Caco-2 (cell line): Measurements from ENCODE around the gene TMEM174. TPM values are rescaled to one million over a fixed set of nuclear protein-coding genes. Genes with fewer than 3 reads are reported as not detected.

ENCODE experiments used
- BruUV-seq: library from RNA; stranded (reverse); fragments of 400-500 nt; replicated peaks from 2 replicates; lab custom pipeline; 2021; lab: Mats Ljungman, UMichigan
- CTCF ChIA-PET: fragments of 300-600 bp; sonication (Branson Sonifier 250); formaldehyde crosslinking; loops from one replicate; lab custom pipeline; 2022; ENCODE audit warnings: antibody characterized with exemption; lab: Charles Lee
- POLR2A ChIA-PET: fragments of 300-600 bp; sonication (Branson Sonifier 250); formaldehyde crosslinking; loops from one replicate; lab custom pipeline; 2022; ENCODE audit warnings: antibody characterized with exemption; lab: Charles Lee
- DNase-seq, 2 experiments: peaks; one replicate each; pipeline versions ENCODE4 v3.0.0 to v3.0.0-alpha.2; 2020 to 2022
- H3K27me3 ChIP-seq: replicated peaks from 2 replicates; pipeline ENCODE4 v1.6.0; 2011; ENCODE audit warnings: low read length; ENCODE audit not compliant: control insufficient read depth, insufficient read depth
- H3K36me3 ChIP-seq: 2 replicates; pipeline ENCODE4 v1.5.1; 2011; ENCODE audit warnings: low read length; ENCODE audit not compliant: control insufficient read depth, insufficient read depth
- H3K4me1 ChIP-seq: fragments of 250-450 bp; sonication (Bioruptor Pico); 2 replicates; pipeline ENCODE4 v1.5.1; 2020; ENCODE audit warnings: mild to moderate bottlenecking
- H3K4me3 ChIP-seq: 2 replicates; pipeline ENCODE4 v1.5.1; 2011; ENCODE audit warnings: low read depth, mild to moderate bottlenecking, control low read depth, low read length
- H3K9me3 ChIP-seq: fragments of 250-450 bp; sonication (Bioruptor Pico); 2 replicates; pipeline ENCODE4 v1.5.1; 2020; ENCODE audit warnings: mild to moderate bottlenecking, moderate library complexity
- H3K27ac Mint-ChIP-seq: one replicate; pipeline ENCODE4 v1.8.0; 2022; ENCODE audit warnings: mixed read lengths; ENCODE audit not compliant: unreplicated experiment
- H3K27me3 Mint-ChIP-seq: one replicate; pipeline ENCODE4 v1.8.0; 2022; ENCODE audit warnings: mixed read lengths; ENCODE audit not compliant: insufficient read depth, unreplicated experiment
- H3K36me3 Mint-ChIP-seq: one replicate; pipeline ENCODE4 v1.8.0; 2022; ENCODE audit warnings: mild to moderate bottlenecking, mixed read lengths; ENCODE audit not compliant: insufficient read depth, unreplicated experiment
- H3K4me1 Mint-ChIP-seq: one replicate; pipeline ENCODE4 v1.8.0; 2022; ENCODE audit warnings: low read depth, mixed read lengths; ENCODE audit not compliant: unreplicated experiment
- H3K4me3 Mint-ChIP-seq: one replicate; pipeline ENCODE4 v1.8.0; 2022; ENCODE audit warnings: mild to moderate bottlenecking, moderate library complexity, mixed read lengths; ENCODE audit not compliant: unreplicated experiment
- H3K9me3 Mint-ChIP-seq: one replicate; pipeline ENCODE4 v1.8.0; 2022; ENCODE audit warnings: mixed read lengths; ENCODE audit not compliant: unreplicated experiment
- intact Hi-C: fragments of 100-400 bp; cut with micrococcal nuclease; formaldehyde crosslinking; loops from one replicate; pipeline ENCODE4 v1.10.0; 2022; ENCODE audit not compliant: unreplicated experiment
- total RNA-seq: library from RNA; stranded (reverse); gene quantifications from 2 replicates; pipeline ENCODE4 v1.2.3, GENCODE V29; 2022
- TF ChIP-seq, protein P1 (sequence below), 2 experiments: fragments of 200-600 bp in 1 of 2; IDR thresholded peaks; 1 replicate in 1 of 2; 2 replicates in 1 of 2; pipeline versions ENCODE4 v1.5.1 to v1.8.0; 2011 to 2022; ENCODE audit warnings: antibody characterized with exemption in 1 of 2, control low read depth in 1 of 2, inconsistent platforms in 1 of 2, low read depth in 1 of 2, low read length in 1 of 2, mild to moderate bottlenecking in 1 of 2, moderate library complexity in 1 of 2; ENCODE audit not compliant: insufficient read depth in 1 of 2, severe bottlenecking in 1 of 2, unreplicated experiment in 1 of 2

TMEM174 gene
- total RNA-seq, 1 experiment from 2014 or later = not detected

DNA sequence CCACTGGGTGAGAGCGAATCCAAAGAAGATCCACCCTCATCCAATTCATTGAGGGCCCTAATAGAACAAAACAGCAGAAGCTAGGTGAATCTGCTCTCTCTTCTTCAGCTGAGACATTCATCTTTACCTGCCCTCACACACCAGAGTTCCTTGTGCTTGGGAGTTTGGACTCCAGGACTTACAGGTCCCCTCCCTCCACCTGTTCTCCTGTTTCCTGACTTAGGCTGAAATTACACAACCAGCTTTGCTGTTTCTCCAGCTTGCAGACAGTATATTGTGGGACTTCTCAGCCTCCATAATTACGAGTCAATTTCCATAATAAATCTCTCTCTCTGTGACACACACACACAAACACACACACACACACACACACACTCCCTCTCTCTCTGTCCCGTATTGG is 33.5 kb upstream of the TMEM174 start:
- no peaks in the 10 kb centered on the region for H3K36me3 ChIP-seq
- H3K36me3 Mint-ChIP-seq = no peaks in the 10 kb centered on the region
- H3K4me3 ChIP-seq = no peak overlapping the region
- peaks cover 7% of the 10 kb centered on the region for H3K4me1 Mint-ChIP-seq
- TF ChIP-seq, protein P1, sequence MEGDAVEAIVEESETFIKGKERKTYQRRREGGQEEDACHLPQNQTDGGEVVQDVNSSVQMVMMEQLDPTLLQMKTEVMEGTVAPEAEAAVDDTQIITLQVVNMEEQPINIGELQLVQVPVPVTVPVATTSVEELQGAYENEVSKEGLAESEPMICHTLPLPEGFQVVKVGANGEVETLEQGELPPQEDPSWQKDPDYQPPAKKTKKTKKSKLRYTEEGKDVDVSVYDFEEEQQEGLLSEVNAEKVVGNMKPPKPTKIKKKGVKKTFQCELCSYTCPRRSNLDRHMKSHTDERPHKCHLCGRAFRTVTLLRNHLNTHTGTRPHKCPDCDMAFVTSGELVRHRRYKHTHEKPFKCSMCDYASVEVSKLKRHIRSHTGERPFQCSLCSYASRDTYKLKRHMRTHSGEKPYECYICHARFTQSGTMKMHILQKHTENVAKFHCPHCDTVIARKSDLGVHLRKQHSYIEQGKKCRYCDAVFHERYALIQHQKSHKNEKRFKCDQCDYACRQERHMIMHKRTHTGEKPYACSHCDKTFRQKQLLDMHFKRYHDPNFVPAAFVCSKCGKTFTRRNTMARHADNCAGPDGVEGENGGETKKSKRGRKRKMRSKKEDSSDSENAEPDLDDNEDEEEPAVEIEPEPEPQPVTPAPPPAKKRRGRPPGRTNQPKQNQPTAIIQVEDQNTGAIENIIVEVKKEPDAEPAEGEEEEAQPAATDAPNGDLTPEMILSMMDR (IDR thresholded peaks at IDR 0.05; ENCODE audit: insufficient read depth in 1 of 2, low read depth in 1 of 2, low read length in 1 of 2, severe bottlenecking in 1 of 2, unreplicated experiment in 1 of 2) = no peak
- no peak overlapping the region for H3K4me3 Mint-ChIP-seq
- BruUV-seq = no TSS peak
- 0 out of 2 replicates have a peak, but pooled peaks cover 11% of the 10 kb centered on the region for H3K4me1 ChIP-seq
- intact Hi-C loops = loop anchor here (5.0 kb wide), 2 partner anchors 42 to 63 kb away; no protein-coding TSS in a partner anchor
- H3K27ac Mint-ChIP-seq = no peak overlapping the region
- POLR2A ChIA-PET = interaction anchor here (0.7 kb wide), 1 partner anchor 43 kb away, joined by 4 read pairs; no protein-coding TSS in a partner anchor
- peaks cover 3% of the 10 kb centered on the region for H3K27me3 Mint-ChIP-seq
- no peaks in the 10 kb centered on the region for H3K27me3 ChIP-seq
- no peak for DNase-seq
- no peaks in the 10 kb centered on the region for H3K9me3 Mint-ChIP-seq
- H3K9me3 ChIP-seq = no peaks in the 10 kb centered on the region
- CTCF ChIA-PET = no interaction called here

DNA sequence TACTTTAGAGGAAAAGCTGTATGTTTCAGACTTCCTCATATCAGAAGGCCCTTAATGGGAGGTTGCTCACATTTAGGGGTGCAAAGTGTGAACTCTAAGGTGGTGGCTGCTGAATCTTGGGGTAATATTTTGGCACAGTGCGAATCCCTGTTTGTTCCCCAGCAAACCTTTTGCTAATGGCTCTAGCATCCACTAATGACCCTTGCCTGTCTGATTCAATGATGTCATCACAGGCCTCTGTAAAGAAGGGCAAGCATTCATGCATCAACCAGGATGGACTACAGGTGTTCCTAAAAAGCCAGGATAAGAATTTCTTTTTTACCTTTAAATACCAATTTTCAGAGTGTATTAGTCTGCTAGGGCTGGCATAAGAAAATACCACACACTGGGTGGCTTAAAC is 32.2 kb upstream of the TMEM174 start:
- no peaks in the 10 kb centered on the region for H3K27me3 ChIP-seq
- Mint-ChIP-seq H3K4me3 (no peak overlapping the region), H3K36me3 (no peaks in the 10 kb centered on the region), H3K9me3 (no peaks in the 10 kb centered on the region), H3K4me1 (peaks cover under 1% of the 10 kb centered on the region), H3K27me3 (peaks cover 3% of the 10 kb centered on the region), H3K27ac (no peak overlapping the region)
- ChIA-PET POLR2A (no interaction called here), CTCF (no interaction called here)
- H3K9me3 ChIP-seq = no peaks in the 10 kb centered on the region
- TF ChIP-seq, protein P1 (IDR thresholded peaks at IDR 0.05; ENCODE audit: insufficient read depth in 1 of 2, low read depth in 1 of 2, low read length in 1 of 2, severe bottlenecking in 1 of 2, unreplicated experiment in 1 of 2) = no peak
- 0 out of 2 replicates have a peak, but pooled peaks cover 6% of the 10 kb centered on the region for H3K4me1 ChIP-seq
- no peak overlapping the region for H3K4me3 ChIP-seq
- no peaks in the 10 kb centered on the region for H3K36me3 ChIP-seq
- intact Hi-C loops = no loop called here
- no peak for DNase-seq
- no TSS peak for BruUV-seq

DNA sequence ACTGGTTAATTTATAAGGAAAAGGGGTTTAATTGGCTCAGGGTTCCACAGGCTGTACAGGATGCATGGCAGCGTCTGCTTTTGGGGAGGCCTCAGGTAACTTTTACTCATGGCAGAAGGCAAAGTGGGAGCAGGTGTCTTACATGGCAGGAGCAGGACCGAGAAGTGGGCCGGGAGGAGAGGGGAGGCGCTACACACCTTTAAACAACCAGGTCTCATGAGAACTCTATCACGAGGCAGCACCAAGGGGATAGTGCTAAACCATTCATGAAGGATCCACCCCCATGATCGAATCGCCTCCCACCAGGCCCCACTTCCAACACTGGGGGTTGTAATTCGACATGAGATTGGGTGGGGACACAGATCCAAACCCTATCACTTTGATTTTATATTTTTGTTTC is 31.0 kb upstream of the TMEM174 start:
- H3K36me3 Mint-ChIP-seq = no peaks in the 10 kb centered on the region
- BruUV-seq = no TSS peak
- Histone ChIP-seq H3K4me3 (no peak overlapping the region), H3K36me3 (no peaks in the 10 kb centered on the region), H3K27me3 (no peaks in the 10 kb centered on the region), H3K9me3 (no peaks in the 10 kb centered on the region), H3K4me1 (no peaks in the 10 kb centered on the region)
- H3K27me3 Mint-ChIP-seq = peaks cover 3% of the 10 kb centered on the region
- intact Hi-C loops = no loop called here
- POLR2A ChIA-PET = no interaction called here
- no peaks in the 10 kb centered on the region for H3K9me3 Mint-ChIP-seq
- no peak overlapping the region for H3K4me3 Mint-ChIP-seq
- no peak for DNase-seq
- TF ChIP-seq, protein P1 (IDR thresholded peaks at IDR 0.05; ENCODE audit: insufficient read depth in 1 of 2, low read depth in 1 of 2, low read length in 1 of 2, severe bottlenecking in 1 of 2, unreplicated experiment in 1 of 2) = no peak
- no peaks in the 10 kb centered on the region for H3K4me1 Mint-ChIP-seq
- CTCF ChIA-PET = no interaction called here
- no peak overlapping the region for H3K27ac Mint-ChIP-seq
